Neural crest cell (in vitro differentiated cells): Measurements from ENCODE around the gene CDK16. TPM values are rescaled to one million over a fixed set of nuclear protein-coding genes. Genes with fewer than 3 reads are reported as not detected.
"Not testable (repeated sequence)": the region's sequence is repeated elsewhere in the genome, so short reads cannot be mapped to it uniquely, and the experiment has no call there.

ENCODE experiments used
- DNase-seq: peaks from one replicate; pipeline ENCODE4 v3.0.0; 2021; ENCODE audit warnings: low read depth, mixed read lengths, low spot score
- H3K27ac Mint-ChIP-seq: one replicate; pipeline ENCODE4 v1.8.0; 2021; ENCODE audit warnings: mild to moderate bottlenecking, mixed read lengths; ENCODE audit not compliant: unreplicated experiment
- H3K27me3 Mint-ChIP-seq: 2 replicates; pipeline ENCODE4 v1.8.0; 2021; ENCODE audit warnings: low read depth, mild to moderate bottlenecking, mixed read lengths
- H3K36me3 Mint-ChIP-seq: 2 replicates; pipeline ENCODE4 v1.8.0; 2021; ENCODE audit warnings: low read depth, mild to moderate bottlenecking, mixed read lengths
- H3K4me1 Mint-ChIP-seq: 2 replicates; pipeline ENCODE4 v1.8.0; 2021; ENCODE audit warnings: mixed read lengths
- H3K4me3 Mint-ChIP-seq: one replicate; pipeline ENCODE4 v1.8.0; 2021; ENCODE audit warnings: mild to moderate bottlenecking, mixed read lengths
- H3K9me3 Mint-ChIP-seq: 2 replicates; pipeline ENCODE4 v1.8.0; 2021; ENCODE audit warnings: mixed read lengths
- CTCF ChIP-seq: fragments of 200-600 bp; sonication (generic); conservative IDR thresholded peaks from 2 replicates; pipeline ENCODE4 v1.5.0; 2021; ENCODE audit warnings: antibody characterized with exemption, mild to moderate bottlenecking
- total RNA-seq: library from RNA; stranded (reverse); gene quantifications from 2 replicates; pipeline ENCODE4 v1.2.1, GENCODE V29; 2021

The CDK16 gene
- total RNA-seq, 1 donor from 2014 or later: 289 TPM

GRCh38 chrX:47247206-47247998 is 28.9 kb downstream of the CDK16 start:
- H3K27ac Mint-ChIP-seq: peak overlapping the region; percentile 78

DNA sequence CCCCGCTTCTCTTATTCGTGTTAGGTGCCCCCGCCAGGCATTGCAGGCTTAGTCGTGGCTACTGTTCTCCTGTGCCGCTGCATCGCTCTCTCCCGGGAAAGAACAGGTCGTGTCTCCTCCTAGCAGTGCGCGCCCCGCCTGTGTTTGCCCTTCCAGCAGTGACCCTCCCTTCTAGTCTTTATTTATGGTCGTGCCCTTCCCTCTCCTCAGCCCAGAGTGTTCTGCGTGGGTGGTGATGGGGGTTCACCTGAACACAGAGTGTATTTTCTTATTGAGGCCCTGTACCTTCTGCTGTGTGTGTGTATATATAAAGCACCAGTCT is 29.5 kb downstream of the CDK16 start:
- Mint-ChIP-seq H3K4me1 (no peaks in the 10 kb centered on the region), H3K4me3 (peak overlapping the region; percentile 4), H3K27me3 (no peaks in the 10 kb centered on the region), H3K27ac (peak overlapping the region; percentile 78), H3K9me3 (no peaks in the 10 kb centered on the region), H3K36me3 (peaks cover 34% of the 10 kb centered on the region)
- no peak for DNase-seq
- TF ChIP-seq CTCF: no peak

More at GRCh38 chrX:47247206-47247998, 28.9 kb downstream of the CDK16 start:
- Mint-ChIP-seq H3K9me3 (no peaks in the 10 kb centered on the region), H3K4me3 (peak overlapping the region; percentile 4), H3K4me1 (no peaks in the 10 kb centered on the region), H3K36me3 (peaks cover 36% of the 10 kb centered on the region), H3K27me3 (no peaks in the 10 kb centered on the region)
- no peak for DNase-seq
- TF ChIP-seq CTCF: no peak

- DNase-seq: no peak
- Mint-ChIP-seq H3K36me3 (peaks cover 32% of the 10 kb centered on the region), H3K9me3 (no peaks in the 10 kb centered on the region), H3K27ac (no peak overlapping the region), H3K4me1 (no peaks in the 10 kb centered on the region), H3K27me3 (no peaks in the 10 kb centered on the region), H3K4me3 (no peak overlapping the region)
- TF ChIP-seq CTCF: no peak
Measured at GRCh38 chrX:47248576-47248975, 30.1 kb downstream of the CDK16 start.

- H3K4me1 Mint-ChIP-seq: no peaks in the 10 kb centered on the region
- no peak overlapping the region for H3K27ac Mint-ChIP-seq
- TF ChIP-seq CTCF: no peak
- H3K27me3 Mint-ChIP-seq: no peaks in the 10 kb centered on the region
- no peak overlapping the region for H3K4me3 Mint-ChIP-seq
- H3K36me3 Mint-ChIP-seq: peaks cover 25% of the 10 kb centered on the region
- no peaks in the 10 kb centered on the region for H3K9me3 Mint-ChIP-seq
- no peak for DNase-seq
Measured at GRCh38 chrX:47250017-47250347, 31.5 kb downstream of the CDK16 start.

GRCh38 chrX:47257620-47258019 is 39.1 kb downstream of the CDK16 start:
- H3K9me3 Mint-ChIP-seq, H3K4me1 Mint-ChIP-seq, H3K27ac Mint-ChIP-seq, H3K36me3 Mint-ChIP-seq, DNase-seq, H3K27me3 Mint-ChIP-seq, H3K4me3 Mint-ChIP-seq: not testable (repeated sequence)

DNA sequence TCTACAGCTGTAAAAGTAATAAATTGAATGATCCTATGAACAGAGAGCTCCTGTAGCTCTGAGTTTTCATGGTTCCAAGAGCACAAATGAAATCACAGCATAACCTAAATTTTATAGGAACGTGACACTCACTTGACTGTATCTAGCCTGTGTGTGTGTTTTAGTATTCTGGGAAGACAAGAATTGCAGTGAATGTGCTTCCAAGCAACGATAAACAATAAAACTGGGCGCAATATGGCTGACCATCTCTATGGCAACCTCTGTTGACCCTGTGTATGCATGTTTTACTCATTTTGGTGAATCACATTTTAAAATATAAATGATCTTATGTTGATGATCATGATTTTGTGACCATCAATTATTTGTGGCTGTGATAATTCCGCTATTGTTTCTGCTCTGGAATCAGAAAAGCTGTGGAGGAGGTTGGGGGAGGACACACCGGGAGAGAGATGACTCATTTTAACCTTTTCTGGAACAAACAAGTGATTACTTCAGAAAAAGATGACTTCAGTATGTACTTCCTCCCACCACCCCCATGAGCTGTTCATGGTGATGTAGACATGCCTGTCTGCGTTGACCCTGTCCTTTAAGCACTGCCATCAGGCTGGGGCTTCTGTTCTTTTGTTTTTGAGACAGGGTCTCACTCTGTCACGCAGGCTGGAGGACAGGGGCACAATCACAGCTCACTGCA is 46.1 kb downstream of the CDK16 start:
- DNase-seq: no peak
- peaks cover 26% of the 10 kb centered on the region for H3K4me1 Mint-ChIP-seq
- H3K4me3 Mint-ChIP-seq: peak overlapping the region; percentile 25
- no peak for TF ChIP-seq CTCF
- peak overlapping the region; percentile 63 for H3K27ac Mint-ChIP-seq
- no peaks in the 10 kb centered on the region for H3K9me3 Mint-ChIP-seq
- no peaks in the 10 kb centered on the region for H3K27me3 Mint-ChIP-seq
- H3K36me3 Mint-ChIP-seq: no peaks in the 10 kb centered on the region
